Adrenal gland (tissue), 5 donors: Measurements from ENCODE around the gene TDRD12.
"Not testable (repeated sequence)": the region's sequence is repeated elsewhere in the genome, so short reads cannot be mapped to it uniquely, and the experiment has no call there.

Experiments used
- CTCF ChIP-seq, 6 experiments: fragments of 450-650 bp in 4 of 6; fragments of 200-600 bp in 2 of 6; sonication (generic) in 1 of 6; IDR thresholded peaks; 1 replicate in 5 of 6; 2 replicates in 1 of 6; pipeline versions ENCODE4 v1.5.1 to v1.8.0; 2016 to 2021; ENCODE audit warnings: antibody characterized with exemption in 6 of 6, mild to moderate bottlenecking in 2 of 6, moderate library complexity in 1 of 6
- POLR2A ChIP-seq, 2 donors: fragments of 450-650 bp; IDR thresholded peaks; one replicate each; pipeline ENCODE4 v1.6.1; 2017; ENCODE audit warnings: antibody characterized with exemption in 2 of 2, mild to moderate bottlenecking in 2 of 2, moderate library complexity in 1 of 2
- donor health status: DM: no; HTN: no; CAD: no.

DNA sequence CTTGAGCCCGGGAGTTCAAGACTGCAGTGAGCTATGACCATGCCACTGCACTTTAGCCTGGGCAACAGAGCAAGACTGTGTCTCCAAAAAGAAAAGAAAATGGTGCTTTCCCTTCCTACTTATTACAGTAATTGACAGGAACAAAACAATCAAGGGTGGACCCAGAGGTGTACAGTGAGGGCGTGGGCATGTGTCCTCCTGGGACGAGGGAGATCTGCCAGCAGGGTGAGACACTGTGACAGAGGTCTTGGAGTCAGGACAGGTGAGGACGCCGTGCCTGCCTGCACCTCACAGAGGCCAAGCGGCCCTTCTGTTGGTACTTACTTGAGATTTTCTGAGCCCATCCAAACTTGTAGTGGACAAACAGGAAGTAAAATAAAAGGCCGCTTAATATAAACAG lies 113.3 kb downstream of the TDRD12 start:
- not testable (repeated sequence) for TF ChIP-seq CTCF, POLR2A (IDR thresholded peaks at IDR 0.05)
